ENCODE results near the gene GNB1L. TPM values are rescaled to one million over a fixed set of nuclear protein-coding genes. Genes with fewer than 3 reads are reported as not detected.
A peak's percentile ranks its signal among the peaks of the same experiment; 100 is the strongest.

GNB1L gene
- total and polyA plus RNA-seq, 2 of the 13 experiments (the other 11 are each of a cell fraction or from before 2014, with no cell fraction given): 2.5 to 7.4 TPM

DNA sequence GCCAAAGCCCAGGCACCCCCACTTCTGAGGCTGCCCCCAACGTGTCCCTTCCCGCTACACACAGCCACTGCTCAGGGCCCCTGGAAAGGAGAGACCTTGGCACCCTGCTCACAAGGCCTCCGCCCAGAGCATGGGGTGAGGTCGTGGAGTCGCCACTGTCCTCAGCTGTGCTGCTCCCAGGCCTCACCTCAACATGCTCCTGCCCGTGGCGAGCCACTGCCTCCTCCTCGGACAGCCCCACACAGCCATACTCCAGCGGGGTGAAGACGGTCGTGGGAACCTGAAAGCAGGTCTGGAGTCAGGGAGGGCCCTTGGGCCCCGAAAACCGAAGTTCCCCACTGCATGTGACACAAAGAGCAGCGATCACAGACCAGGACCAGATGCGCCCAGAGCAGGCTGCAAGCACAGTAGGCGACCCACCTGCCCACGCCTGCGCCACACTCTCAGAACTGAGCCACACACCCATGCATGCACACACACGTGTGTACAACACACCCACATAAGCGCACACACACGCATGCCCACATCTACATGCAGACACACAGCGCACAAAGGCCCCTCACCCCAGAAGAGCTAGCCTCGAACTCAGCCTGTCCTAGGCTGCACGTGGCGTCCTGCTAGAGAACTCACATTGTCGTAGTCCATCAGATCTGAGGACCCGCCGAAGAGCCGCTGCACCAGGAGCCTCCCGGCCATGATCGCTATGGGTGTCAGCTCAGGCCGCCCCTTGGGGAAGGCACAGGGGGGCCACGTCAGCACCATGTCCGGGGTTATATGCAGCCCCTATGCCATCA, 25.5 kb upstream of the GNB1L start:
- Histone ChIP-seq H3K9me3 (ENCODE audit: low read length) (no peaks in the 10 kb centered on the region), H3K4me2 (ENCODE audit: low read depth, low read length) (peak overlapping the region; percentile 25; the same call in 1 of the 2 replicates), H3K4me1 (ENCODE audit: insufficient read depth, low read length) (peaks cover 34% of the 10 kb centered on the region), H3K27me3 (ENCODE audit: control insufficient read depth in 1 of 2, insufficient read depth in 2 of 2, low read length in 2 of 2) (no peaks in the 10 kb centered on the region), H3K79me2 (ENCODE audit: insufficient read depth, low read length) (no peaks in the 10 kb centered on the region), H3K9ac (ENCODE audit: insufficient read depth, low read depth, low read length) (peak overlapping the region; percentile 24), H3K4me3 (replicated peaks in 1 of 3; ENCODE audit: insufficient read depth in 1 of 3, low read depth in 2 of 3, low read length in 3 of 3) (no peak overlapping the region), H3K27ac (ENCODE audit: extremely low read length, insufficient read depth, low read length) (peak overlapping the region; percentile 45), H4K20me1 (ENCODE audit: insufficient read depth, low read length) (no peaks in the 10 kb centered on the region), H2AFZ (ENCODE audit: low read length) (no peak overlapping the region), H3K36me3 (replicated peaks in 1 of 2; ENCODE audit: control insufficient read depth in 1 of 2, insufficient read depth in 2 of 2, low read length in 2 of 2) (no peaks in the 10 kb centered on the region)
- ChIA-PET POLR2A (interaction anchor here (1.5 to 1.9 kb wide), 2 partner anchors 12 to 18 kb away, joined by 4 to 8 read pairs; no protein-coding TSS in a partner anchor), CTCF (ENCODE audit: low intra/inter-chr PET ratio, low total read pairs) (no interaction called here)
- DNase-seq (ENCODE audit: low spot score) (peak; percentile 12), FAIRE-seq (no peak), ATAC-seq (no peak)
- WGBS (ENCODE audit: low lambda C conversion rate): 96% methylated on average over 15 of the region's 34 CpGs
- intact Hi-C loops (cut with micrococcal nuclease; ENCODE audit: unreplicated experiment) (loop anchor here (2.0 kb wide), 1 partner anchor 67 kb away; no protein-coding TSS in a partner anchor), in situ Hi-C loops (cut with HindIII; ENCODE audit: extremely low pct_ligation_motif_present, low pct_unique_long_range_greater_than_20kb) (no loop called here)
- BruUV-seq (replicated peaks): no TSS peak
- TF ChIP-seq ZNF607 (CRISPR knock-in tag; IDR thresholded peaks at IDR 0.05; ENCODE audit: borderline replicate concordance): no peak
- no peak for TF ChIP-seq EED (CRISPR knock-in tag; IDR thresholded peaks at IDR 0.05)
- 0 out of 2 replicates have a peak, but pooled peaks have one; percentile 3 for TF ChIP-seq HNRNPL (IDR thresholded peaks at IDR 0.05; ENCODE audit: low read depth, low read length)
- no peak for TF ChIP-seq ZNF557 (CRISPR knock-in tag; IDR thresholded peaks at IDR 0.05)
- peak; percentile 13; the same call in 1 of the 2 replicates for TF ChIP-seq ZNF768 (CRISPR knock-in tag; IDR thresholded peaks at IDR 0.05)
- TF ChIP-seq ZBTB38 (CRISPR knock-in tag; IDR thresholded peaks at IDR 0.05): peak; percentile 75
- no peak for TF ChIP-seq TAF1 (CRISPR knock-in tag; IDR thresholded peaks at IDR 0.05)
- TF ChIP-seq, protein P1, sequence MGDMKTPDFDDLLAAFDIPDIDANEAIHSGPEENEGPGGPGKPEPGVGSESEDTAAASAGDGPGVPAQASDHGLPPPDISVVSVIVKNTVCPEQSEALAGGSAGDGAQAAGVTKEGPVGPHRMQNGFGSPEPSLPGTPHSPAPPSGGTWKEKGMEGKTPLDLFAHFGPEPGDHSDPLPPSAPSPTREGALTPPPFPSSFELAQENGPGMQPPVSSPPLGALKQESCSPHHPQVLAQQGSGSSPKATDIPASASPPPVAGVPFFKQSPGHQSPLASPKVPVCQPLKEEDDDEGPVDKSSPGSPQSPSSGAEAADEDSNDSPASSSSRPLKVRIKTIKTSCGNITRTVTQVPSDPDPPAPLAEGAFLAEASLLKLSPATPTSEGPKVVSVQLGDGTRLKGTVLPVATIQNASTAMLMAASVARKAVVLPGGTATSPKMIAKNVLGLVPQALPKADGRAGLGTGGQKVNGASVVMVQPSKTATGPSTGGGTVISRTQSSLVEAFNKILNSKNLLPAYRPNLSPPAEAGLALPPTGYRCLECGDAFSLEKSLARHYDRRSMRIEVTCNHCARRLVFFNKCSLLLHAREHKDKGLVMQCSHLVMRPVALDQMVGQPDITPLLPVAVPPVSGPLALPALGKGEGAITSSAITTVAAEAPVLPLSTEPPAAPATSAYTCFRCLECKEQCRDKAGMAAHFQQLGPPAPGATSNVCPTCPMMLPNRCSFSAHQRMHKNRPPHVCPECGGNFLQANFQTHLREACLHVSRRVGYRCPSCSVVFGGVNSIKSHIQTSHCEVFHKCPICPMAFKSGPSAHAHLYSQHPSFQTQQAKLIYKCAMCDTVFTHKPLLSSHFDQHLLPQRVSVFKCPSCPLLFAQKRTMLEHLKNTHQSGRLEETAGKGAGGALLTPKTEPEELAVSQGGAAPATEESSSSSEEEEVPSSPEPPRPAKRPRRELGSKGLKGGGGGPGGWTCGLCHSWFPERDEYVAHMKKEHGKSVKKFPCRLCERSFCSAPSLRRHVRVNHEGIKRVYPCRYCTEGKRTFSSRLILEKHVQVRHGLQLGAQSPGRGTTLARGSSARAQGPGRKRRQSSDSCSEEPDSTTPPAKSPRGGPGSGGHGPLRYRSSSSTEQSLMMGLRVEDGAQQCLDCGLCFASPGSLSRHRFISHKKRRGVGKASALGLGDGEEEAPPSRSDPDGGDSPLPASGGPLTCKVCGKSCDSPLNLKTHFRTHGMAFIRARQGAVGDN (CRISPR knock-in tag; IDR thresholded peaks at IDR 0.05): peak; percentile 50

Data from HepG2 (cell line).